GM06990 (cell line): Measurements from ENCODE around the gene PLN.

ENCODE experiments used
- DNase-seq: peaks from one replicate; pipeline ENCODE4 v3.0.0-alpha.2; 2011; ENCODE audit not compliant: insufficient read length; ENCODE audit errors: extremely low read depth
- H3K27me3 ChIP-seq: replicated peaks from 2 replicates; pipeline ENCODE4 v1.6.0; 2011; ENCODE audit warnings: low read length; ENCODE audit not compliant: control insufficient read depth, insufficient read depth
- H3K36me3 ChIP-seq: 2 replicates; pipeline ENCODE4 v1.5.1; 2011; ENCODE audit warnings: low read length; ENCODE audit not compliant: control insufficient read depth, insufficient read depth
- H3K4me3 ChIP-seq: replicated peaks from 2 replicates; pipeline ENCODE4 v1.5.1; 2011; ENCODE audit warnings: low read depth, mild to moderate bottlenecking, control low read depth, low read length
- CTCF ChIP-seq: IDR thresholded peaks from 2 replicates; pipeline ENCODE4 v1.5.1; 2011; ENCODE audit warnings: low read length, control low read depth, mild to moderate bottlenecking, inconsistent platforms; ENCODE audit not compliant: insufficient read depth, poor library complexity, severe bottlenecking

PLN gene

DNA sequence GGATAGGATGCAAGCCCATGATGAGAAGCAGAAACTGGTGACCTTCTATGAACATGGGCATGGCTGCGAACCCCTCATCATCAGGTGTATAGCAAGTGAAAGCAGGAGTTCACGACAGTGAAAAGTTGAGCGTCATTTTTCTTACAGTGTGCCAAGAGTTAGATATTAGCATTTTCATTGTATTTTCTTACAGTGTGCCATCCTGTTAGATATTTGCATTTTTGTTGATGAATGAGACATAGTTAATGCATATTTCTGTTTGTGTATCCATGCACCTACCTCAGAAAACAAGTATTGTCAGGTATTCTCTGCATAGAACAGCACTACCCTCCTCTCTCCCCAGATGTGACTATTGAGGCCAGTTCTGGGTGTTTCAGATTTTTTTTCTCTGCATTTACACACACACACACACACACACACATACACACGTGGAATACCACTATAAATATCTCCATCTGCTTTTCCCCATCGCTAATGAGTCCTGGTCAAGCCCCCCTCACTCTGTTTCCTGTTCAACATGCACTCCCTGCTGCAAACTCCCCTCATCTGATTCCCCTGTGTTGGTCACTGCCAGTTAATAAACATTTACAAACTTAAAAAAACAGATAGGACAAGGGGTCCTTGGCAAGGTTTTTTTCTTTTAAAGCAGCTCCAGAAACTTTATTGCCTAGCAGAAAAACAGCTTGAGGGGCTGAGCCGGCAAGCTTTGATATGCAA is 41.7 kb downstream of the PLN start:
- Histone ChIP-seq H3K36me3 (no peaks in the 10 kb centered on the region), H3K27me3 (no peaks in the 10 kb centered on the region), H3K4me3 (no peak overlapping the region)
- no peak for DNase-seq
- TF ChIP-seq CTCF = no peak

DNA sequence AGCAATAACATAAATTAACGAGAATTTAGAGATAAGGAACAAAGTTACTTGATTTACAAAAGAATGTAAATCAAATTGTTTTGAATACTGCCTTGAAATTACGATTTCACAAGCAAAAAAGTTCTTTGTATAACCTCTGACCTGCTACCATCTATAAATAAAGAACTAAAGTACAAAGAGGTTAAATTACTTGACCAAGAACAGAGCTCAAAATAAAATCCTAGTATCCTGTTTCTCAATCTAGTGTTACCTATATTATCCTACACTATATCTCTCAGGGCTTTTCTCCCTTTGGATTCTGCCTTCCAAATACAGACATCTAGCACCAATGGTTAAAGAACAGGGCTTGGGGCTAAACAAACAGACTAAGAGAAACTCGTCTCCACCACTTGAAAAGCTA is 43.8 kb downstream of the PLN start:
- TF ChIP-seq CTCF = no peak
- H3K4me3 ChIP-seq = no peak overlapping the region
- no peak for DNase-seq
- H3K27me3 ChIP-seq = no peaks in the 10 kb centered on the region
- no peaks in the 10 kb centered on the region for H3K36me3 ChIP-seq

DNA sequence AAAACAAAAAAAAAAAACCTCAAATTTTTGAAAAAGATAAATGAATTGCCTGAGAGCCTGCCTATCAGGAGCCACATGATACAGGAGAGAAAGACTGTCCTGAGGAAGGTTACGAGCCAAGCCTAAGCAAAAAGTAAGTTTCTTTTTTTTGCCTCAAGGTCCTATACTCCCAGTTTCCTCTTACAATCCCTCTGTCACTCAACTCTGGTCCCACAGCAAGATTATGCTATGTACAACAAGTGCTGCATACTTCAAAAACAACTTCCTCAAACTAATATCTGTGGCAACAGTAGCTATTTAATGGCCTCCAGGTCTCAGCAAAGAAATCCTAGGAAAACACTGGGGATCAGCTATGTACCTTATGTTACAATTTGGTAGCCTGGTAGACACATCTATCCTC is 46.8 kb downstream of the PLN start:
- no peak for TF ChIP-seq CTCF
- H3K27me3 ChIP-seq = no peaks in the 10 kb centered on the region
- DNase-seq = no peak
- no peak overlapping the region for H3K4me3 ChIP-seq
- no peaks in the 10 kb centered on the region for H3K36me3 ChIP-seq

- Histone ChIP-seq H3K36me3 (no peaks in the 10 kb centered on the region), H3K4me3 (no peak overlapping the region), H3K27me3 (no peaks in the 10 kb centered on the region)
- DNase-seq = no peak
- TF ChIP-seq CTCF = no peak
Measured at GRCh38 chr6:118596774-118597320, 48.8 kb downstream of the PLN start.

DNA sequence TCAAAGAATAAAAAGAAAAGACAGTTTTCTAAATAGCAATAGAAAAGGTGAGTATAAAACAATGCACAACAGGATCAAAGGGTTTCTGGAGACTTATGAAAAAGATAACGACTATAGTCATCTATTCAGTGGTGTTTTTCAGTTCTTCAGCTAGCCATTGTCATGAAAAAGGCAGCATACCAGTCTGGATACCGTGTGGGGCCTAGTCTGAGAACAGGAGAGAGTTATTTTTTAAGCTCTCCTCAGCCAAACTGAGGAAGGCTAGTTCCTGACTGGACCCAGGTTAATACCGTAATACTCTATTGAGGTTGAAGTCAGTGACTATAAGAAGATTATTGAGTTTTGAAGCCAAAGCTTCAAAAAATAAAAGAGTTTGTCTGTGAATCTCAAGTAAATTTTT is 49.5 kb downstream of the PLN start:
- DNase-seq = no peak
- Histone ChIP-seq H3K36me3 (no peaks in the 10 kb centered on the region), H3K4me3 (no peak overlapping the region), H3K27me3 (no peaks in the 10 kb centered on the region)
- no peak for TF ChIP-seq CTCF
